HG02571 (cell line): ENCODE data around the gene CIP2A.
"Not testable (repeated sequence)": the region's sequence is repeated elsewhere in the genome, so short reads cannot be mapped to it uniquely, and the experiment has no call there.

Experiments used
- ATAC-seq: cut with Tn5 transposase; IDR thresholded peaks from one replicate; pipeline ENCODE4 v1.9.1; 2021; ENCODE audit warnings: mild to moderate bottlenecking, moderate library complexity; ENCODE audit not compliant: unreplicated experiment

Gene CIP2A

DNA sequence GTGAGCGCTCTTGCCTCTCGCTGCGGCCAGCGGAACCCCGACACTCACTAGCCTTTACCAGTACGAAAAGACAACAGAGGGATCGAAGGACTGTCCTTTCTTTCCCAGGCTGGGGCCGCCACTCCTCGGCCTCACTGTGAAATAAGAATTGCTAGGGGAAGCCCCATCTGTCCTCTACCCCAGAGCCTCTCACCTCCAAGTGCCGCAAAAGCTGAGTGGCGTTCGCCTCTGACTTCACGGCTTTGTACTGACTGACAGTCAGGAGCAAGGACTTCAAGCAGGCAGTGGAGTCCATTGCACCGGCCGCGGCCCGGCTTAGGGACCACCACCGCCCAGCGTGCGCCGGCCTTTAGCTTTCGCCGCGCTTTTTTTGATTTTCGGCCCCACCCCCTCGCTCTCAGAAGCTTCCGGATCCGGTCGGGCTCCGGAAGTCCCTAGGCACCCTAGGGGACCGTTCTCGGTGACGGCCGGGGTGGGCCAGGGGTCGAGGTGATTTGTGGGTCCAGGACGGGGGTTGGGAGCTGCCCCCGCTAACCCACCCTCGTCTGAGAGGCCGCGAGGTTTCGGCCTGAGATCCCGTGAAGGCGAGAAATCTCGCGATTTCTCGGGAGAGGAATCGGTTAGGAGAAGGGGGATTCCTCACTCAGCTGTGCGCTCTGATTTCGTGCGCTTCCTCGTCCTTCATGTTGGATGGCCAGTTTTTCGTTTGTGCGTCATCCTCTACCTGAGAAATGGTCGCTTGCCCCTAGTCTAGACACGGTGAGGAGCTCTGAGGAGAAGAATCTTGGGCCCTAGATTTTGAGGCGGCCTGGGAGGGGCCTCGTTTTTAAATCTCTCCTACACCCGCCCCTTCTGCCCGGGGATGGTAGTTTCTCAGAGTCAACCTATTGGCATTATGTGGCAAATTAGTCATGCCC is at the start of gene CIP2A, which contains the start of gene DZIP3:
Gene CIP2A, minus strand, starts transcription at position 358 of the 917 bp plus-strand sequence. Its CDS starts 63 bp downstream, at position 295.
Gene DZIP3, plus strand, starts transcription at position 642 of the 917 bp plus-strand sequence. CDS start 15,685 bp downstream, outside the sequence.
- peak; percentile 94 for ATAC-seq

DNA sequence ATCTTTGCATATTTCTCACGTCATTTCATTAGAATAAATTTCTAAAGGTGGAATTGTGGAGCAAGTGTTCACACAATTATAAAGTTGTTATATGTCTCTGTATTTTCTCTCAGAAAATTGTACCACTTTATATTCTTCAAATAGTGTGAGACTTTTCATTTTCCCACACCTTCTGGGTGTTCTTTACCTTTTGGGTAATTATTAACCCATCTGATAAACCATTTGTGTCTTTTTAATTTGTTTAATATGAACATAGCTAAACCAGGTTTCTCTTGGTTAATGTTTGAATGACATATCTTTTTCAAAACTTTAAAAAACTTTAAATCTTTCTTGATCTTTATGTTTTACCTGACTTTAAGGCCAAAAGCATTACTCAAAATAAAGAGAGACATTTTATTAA is 40.7 kb upstream of the CIP2A start:
- ATAC-seq = no peak

DNA sequence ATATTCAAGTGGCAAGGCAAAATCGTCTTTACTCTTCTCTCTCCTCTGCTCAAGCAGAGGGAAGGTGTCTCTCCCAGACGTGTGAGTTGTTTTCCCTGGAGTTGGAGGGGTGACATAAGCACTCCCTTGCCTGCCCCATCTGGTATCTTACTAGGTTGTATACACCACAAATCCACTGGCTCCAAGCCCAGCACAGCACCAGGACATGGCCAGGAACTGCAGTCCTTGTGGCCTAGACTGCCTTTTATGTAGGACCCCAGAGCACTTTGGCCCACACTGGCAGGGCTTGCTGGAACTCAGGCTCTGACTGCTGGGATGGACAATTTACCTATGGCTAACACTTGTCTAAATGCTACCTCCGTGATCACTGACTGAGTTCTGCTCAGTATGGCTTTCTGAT is 34.3 kb upstream of the CIP2A start:
- ATAC-seq = no peak

DNA sequence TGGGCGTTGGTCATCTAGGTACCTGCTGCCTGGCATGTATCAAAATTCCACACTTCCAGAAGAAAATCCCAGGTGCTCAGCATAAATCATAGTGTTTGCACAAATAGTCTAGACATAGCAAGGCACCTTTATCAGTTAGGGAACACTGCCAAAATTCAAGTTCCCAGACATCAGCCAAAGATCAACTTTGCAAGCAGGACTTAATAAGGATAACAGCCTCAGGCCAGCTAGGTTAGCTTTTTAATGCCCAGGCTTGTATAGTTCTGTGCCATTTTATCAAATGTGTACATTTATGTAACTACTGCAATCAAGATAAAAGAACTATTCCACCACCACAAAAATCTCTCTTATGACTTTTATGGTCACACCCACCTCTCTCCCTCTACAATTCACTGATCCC is 31.0 kb upstream of the CIP2A start:
- ATAC-seq = no peak

DNA sequence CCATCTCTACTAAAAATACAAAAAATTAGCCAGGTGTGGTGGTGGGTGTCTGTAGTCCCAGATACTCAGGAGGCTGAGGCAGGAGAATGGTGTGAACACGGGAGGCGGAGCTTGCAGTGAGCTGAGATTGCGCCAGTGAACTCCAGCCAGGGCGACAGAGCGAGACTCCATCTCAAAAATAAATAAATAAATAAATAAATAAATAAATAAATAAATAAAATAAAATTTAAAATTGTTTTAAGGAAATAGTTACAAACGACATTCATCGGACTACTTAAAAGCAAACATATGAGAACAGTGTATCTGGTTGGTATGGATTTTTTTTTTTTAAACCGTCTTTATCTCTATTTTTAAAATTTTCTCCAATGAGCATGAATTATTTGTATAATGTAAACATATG is 26.9 kb upstream of the CIP2A start:
- not testable (repeated sequence) for ATAC-seq

DNA sequence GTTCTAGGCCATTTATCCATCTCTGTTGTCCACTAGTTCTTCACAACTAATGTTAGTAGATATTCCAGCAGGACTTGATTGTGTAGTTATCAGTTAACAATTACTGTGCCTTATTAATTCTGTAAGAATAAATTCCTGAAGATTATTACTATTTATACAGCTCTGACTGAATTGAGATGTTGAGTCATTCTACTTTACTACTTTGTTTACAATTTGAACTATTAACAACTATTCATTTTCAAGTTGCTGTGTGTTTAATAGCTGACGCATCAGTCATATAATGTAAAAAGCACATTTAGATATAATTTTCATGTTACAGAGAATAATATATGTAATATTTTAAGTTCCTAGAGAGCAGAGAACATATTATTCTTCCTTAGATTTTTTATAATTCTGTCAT is 21.4 kb upstream of the CIP2A start:
- ATAC-seq = no peak

DNA sequence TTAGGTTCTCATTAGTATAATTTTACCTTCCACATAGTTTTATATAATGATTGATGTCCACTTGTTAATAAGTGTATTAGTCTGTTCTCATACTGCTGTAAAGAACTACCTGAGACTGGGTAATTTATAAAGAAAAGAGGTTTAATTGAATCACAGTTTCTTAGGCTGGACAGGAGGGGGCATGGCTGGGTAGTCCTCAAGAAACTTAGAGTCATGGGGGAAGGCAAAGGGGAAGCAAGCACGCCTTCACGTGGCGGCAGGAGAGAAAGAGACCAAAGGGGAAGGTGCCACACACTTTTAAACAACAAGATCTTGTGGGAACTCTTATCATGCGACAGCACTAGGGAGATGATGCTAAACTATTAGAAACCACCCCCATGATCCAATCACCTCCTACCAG is 19.5 kb upstream of the CIP2A start:
- no peak for ATAC-seq

DNA sequence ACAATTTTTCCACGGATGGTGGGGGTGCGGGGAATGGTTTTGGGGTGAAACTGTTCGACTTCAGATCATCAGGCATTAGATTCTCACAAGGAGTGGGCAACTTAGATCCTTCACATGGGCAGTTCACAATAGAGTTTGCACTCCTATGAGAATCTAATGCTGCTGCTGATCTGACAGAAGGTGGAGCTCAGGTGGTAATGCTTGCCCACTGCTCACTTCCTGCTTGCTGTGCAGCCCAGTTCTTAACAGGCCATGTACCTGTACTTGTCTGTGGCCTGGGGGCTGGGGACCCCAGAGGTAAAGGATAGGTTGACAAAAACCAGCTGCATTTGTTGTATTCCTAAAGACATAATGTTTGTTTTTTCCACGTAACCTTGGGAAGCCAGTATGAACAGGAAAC is 16.3 kb upstream of the CIP2A start:
- ATAC-seq = no peak

DNA sequence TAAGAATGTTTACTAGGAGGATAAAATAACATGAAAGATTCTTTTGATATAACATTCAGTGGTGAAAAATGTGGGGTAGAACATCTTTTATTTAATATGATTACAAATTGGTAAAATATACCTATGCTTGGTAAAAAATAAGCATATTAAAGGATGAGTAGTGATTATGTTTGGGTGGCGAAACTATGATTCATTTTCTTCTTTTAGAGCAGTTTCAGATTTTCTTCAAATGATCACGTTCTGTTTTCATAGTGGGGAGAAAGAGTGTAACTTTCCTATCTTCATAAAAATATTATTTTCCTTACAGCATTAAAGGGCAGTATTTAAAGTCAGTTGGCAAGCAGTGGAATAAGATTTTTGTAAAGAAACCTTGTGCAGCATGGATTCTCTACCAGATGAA is 15.8 kb upstream of the CIP2A start:
- ATAC-seq = no peak

DNA sequence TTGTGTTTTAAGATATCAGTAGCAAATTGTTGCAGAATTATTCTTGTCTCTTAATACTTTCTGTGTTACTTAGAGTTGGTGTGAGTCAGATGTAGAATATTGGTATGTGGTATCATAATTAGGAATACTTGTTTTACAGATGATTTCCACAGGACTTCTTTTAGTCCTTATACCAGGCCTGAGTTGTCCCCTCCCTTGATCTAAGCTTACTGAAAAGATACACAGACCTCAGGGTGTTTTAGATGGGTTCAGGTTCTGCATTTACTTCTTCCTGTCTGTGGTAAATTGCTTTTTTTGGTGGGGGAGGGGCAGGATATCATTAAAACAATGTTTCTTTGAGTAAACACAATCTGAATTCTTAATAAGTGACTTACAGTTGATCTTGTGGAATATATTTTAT is 14.5 kb upstream of the CIP2A start:
- ATAC-seq = no peak

DNA sequence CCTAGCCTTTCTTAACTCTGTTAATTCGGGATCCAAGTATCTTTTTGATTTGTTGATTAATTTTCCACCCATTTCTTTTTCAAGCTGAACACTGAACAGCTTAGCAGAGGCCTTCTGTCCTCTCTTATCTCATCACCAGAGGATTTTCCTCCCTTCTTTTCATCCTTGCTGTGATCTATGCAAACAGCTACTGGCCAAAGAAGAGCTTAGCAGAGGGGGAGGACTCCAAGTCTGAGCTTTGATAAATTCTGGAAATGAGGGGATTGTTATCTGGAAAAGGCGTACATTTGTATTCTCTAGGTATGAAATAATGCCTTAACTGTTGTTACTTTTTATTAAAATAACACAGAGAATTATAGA is 13.7 kb upstream of the CIP2A start:
- ATAC-seq = no peak

DNA sequence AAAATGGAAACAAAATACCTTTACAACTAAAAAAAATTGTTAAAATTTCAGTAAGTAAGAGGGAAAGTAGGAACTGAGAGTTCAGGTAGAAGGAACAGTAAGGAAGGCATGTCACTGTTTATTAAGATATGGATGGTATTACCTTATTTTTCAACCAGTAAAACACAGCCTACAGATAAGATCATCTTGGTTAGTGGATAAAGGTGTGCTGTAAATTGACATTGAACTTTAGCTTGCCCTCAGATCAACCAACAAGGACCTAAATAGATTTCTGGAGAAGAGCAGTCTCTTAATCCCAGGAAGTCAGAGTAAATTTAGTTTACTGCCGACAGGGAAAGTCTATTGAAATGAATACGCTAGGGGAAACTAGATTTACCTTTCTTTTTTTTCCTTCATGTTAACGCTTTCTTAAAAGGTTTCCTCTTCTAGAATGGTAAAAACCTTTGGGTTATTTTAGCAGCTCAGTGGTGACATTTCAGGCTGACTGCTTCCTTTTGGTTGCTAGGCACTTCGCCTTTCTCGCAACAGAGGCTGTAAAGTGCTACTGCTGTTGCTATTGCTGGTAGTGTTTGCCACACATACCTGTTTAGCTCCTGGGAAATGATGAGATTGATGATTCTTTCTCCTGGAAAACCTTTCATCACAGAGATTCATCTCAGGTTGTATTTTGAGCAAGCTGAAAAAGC is 13.2 kb upstream of the CIP2A start:
- no peak for ATAC-seq

DNA sequence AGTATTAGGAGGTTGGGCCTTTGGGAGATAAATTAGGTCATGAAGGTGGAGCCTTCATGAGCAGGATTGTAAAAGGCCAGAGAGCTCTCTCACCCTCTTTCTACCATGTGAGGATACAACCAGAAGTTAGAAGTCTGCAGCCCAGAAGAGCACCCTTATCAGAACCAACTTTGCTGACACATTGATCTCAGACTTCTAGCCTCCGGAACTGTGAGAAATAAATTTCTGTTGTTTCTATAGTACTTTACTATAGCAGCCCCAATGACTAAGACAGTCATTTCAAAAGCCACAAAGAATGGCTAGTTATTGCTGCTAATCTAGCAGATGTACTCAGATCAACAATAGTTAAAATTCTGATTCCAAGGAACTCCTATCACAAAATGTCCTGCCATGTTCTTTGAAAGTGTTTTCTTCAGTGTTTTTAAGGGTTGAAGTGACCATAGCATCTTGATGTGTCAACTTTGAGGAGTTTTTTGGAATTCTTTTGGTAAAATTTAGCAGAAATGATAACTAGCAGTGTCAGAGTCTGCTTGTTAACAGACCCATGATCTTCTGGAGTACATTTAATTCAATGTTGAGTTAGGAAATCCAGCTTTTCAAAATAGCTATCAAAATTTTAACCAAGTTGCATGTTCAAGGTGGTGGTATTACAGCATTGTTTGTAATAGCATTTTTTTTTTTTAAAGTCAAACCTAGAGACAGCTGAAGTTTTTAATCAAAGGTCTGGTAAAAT is 10.6 kb upstream of the CIP2A start:
- no peak for ATAC-seq

DNA sequence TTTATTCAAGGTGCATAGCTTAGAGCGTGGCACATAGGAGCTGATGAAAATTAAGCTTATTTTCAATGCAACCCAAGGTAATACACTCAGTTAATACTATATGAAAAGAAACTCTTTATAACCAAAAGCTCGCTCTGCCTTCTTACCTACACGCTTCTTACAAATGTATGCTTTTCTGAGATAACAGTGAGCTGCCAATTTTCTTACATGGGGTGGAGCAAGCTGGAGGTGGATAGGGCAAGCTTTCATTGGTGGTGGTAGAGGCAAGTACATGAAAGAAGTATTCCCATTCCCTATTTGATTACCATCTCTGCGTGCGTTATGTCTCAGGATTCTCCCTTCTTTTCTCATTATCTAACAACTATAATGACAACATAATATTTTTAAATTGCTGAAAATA is 9.1 kb upstream of the CIP2A start:
- no peak for ATAC-seq

DNA sequence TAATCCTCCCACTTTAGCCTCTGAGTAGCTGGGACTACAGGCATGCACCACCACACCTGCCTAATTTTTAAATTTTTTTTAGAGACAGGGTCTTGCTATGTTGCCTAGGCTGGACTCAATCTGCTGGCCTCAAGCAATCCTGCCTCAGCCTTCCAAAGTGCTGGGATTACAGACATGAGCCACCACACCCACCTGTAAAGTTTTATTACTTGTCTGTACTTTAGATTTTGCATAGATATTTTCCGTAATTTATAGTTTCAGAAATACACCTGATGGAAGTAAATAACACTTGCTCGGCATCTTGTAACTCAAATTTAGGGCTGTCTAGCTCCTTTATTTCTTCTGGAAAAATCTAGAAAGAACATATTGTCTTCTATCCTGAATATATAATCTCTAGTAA is 6.1 kb upstream of the CIP2A start:
- ATAC-seq = no peak

DNA sequence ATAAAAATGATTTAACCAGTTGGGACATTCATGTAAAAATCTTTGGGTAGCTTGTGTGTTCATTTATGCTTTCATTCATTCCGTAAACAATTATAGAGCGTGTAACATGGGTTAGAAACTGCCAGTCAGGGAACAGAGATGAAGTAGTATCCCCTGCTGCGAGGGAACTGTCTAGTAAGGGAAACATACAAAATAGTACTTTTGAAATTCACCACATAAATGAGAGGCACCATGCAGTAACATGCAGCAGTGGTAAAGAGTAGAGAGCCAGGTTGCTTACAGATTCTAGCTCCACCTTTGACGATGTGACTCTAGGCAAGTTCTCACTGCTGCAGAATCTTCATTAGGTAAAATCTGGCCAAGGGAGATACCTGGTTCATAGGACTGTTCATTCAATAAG is 1.2 kb upstream of the CIP2A start:
- ATAC-seq = no peak

DNA sequence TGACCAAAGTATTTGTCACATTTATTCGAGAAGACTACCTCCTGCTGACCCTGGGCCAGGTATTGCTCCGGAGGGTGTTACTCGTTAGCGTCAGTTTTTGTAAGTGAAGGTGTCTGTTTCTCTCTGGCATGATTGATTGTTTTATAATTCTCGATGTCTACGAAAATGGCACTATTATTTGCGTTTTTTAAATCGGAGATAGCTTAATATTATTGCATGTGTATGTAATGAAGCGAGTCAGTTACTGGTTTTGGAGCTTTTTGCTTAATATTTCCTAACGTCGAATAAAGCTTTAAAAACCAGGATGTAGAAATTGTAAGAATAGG is 723 bp upstream of the CIP2A start:
- no peak for ATAC-seq

DNA sequence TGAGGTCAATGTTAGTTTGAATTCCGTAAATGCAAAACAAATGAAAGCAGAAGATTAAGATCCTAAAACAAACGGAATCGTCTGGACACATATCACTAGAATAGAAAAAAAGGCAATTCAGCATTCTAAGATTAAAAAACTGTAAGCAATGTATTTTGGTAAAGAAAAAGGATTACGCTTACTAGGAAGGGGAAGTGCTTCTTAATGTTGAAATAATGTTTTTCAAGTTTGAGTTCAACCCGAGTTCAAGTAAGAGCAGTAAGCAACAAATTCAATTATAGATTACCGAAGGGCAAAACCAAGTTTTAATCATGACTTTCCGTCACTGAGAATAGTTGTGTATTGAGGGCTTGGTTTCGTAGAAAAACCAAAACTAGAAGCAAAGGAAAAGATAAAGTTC is 637 bp downstream of the CIP2A start:
- ATAC-seq = no peak

DNA sequence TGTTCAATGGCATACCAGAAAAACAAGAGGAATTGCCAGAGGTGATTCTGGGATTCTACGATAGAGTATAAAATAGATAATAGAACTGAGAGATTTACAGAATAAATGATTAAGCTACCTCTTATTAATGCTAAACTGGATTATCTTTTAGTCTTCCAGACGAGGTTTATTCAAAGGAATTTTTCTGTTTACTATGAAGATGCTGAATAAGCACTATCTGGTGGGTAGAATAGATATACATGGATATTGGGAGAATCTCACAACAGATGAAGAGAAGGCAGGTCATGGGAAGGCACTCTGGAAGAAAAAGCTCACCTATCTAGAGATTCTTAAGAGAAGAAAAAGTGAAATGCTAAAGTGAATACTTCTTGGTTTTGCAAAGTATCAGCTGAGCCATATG is 11.2 kb downstream of the CIP2A start:
- no peak for ATAC-seq

DNA sequence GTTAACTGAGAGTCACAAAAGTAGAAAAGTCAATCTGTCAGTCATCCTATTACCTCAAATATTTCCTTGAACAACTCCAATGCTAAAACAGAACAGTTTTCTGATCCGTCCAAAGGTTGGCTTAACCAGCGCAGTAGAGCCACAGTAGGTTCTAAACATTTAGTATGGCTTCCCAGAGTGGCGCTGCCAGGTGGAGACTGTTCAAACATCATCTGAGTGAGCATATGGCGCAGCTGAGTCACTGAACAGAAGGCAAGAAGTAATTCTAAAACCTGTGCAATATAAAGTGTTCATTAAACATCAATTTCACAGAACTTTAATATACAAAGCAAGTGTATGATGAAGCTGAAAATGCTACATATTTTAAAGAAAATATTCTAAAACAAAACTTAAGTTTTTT is 19.9 kb downstream of the CIP2A start:
- no peak for ATAC-seq

DNA sequence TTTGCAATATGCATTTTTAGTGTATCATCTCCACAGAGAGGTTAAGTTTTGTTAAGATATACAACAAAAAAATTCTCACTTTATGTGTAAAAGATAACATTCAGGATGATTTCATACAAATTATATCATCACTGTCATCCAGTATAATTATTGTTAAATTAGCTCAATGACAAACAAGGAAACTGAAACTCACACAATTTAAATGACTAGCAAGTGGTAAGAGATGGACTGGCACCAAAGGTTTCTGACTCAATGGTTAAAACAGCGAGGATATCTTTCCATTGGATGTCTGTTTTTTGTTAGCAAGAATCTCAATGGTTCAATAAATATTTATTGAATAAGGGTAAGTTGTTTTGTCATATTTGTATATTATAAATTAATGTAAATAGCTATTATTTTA is 22.6 kb downstream of the CIP2A start:
- ATAC-seq = no peak

DNA sequence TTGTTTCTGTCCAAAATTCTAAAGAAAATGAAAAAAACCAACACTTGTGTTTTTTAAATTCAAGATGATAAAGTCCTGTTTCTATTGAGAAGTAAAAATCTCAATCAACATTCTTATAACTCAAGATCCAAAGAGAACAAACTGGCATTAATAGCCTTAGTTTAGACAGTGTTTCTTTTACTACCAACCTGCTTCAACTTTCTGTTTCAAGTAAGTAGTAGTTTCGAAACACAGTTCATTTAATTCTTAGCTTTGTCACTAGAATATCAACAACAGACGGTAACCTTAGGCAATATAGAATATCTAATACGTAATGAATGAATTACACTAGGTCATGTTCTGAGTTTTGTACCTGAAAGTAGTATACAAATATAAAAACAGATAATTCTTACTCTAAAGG is 23.7 kb downstream of the CIP2A start:
- ATAC-seq = no peak
